ENCODE data around the gene MYO5A.

- TF ChIP-seq EZH2 (IDR thresholded peaks at IDR 0.05; ENCODE audit: low read length) (no peak), CTCF (optimal IDR thresholded peaks at IDR 0.05 in 1 of 3, IDR thresholded peaks at IDR 0.05 in 1 of 3, conservative IDR thresholded peaks at IDR 0.05 in 1 of 3; ENCODE audit: extremely low read depth in 1 of 3, insufficient read depth in 2 of 3, low read length in 3 of 3) (no peak)
Measured at GRCh38 chr15:52505151-52505550, 23.5 kb downstream of the MYO5A start.
